ENCODE measurements around the gene MEG3. TPM values are rescaled to one million over a fixed set of nuclear protein-coding genes. Genes with fewer than 3 reads are reported as not detected.

Gene MEG3
- total RNA-seq, 2 donors from 2014 or later: 5.3 to 15.3 TPM

GRCh38 chr14:100898935-100899883, 73.3 kb downstream of the MEG3 start:
- peaks cover 9% of the 10 kb centered on the region for H3K9me3 ChIP-seq (ENCODE audit: control insufficient read depth, low read length)
- H3K27ac ChIP-seq (ENCODE audit: low read depth, low read length): no peak overlapping the region
- Mint-ChIP-seq H3K36me3 (ENCODE audit: low read depth) (peaks cover 2% of the 10 kb centered on the region), H3K4me1 (peaks cover 43% of the 10 kb centered on the region), H3K9me3 (no peaks in the 10 kb centered on the region), H3K4me3 (no peak overlapping the region), H3K27ac (peak overlapping the region; percentile 35), H3K27me3 (ENCODE audit: insufficient read depth) (peaks cover 25% of the 10 kb centered on the region)
- no peak overlapping the region for H3K4me3 ChIP-seq (ENCODE audit: low read length)
- peaks cover 10% of the 10 kb centered on the region for H3K27me3 ChIP-seq (ENCODE audit: control insufficient read depth, insufficient read depth, low read length, poor library complexity, severe bottlenecking)
- H3K36me3 ChIP-seq (ENCODE audit: control insufficient read depth, insufficient read depth, low read length): no peaks in the 10 kb centered on the region
- H3K4me1 ChIP-seq (ENCODE audit: control insufficient read depth, insufficient read depth, low read length): peaks cover 17% of the 10 kb centered on the region
- TF ChIP-seq CTCF (conservative IDR thresholded peaks at IDR 0.05): no peak
- H3K9ac ChIP-seq (ENCODE audit: extremely low read depth, low read length, poor library complexity, severe bottlenecking): no peak overlapping the region
- 85 to 94% methylated on average over 15 to 21 of the region's 21 CpGs for WGBS, 2 experiments (ENCODE audit: insufficient coverage in 1 of 2, insufficient read length in 1 of 2)
- DNase-seq: peak; percentile 49

DNA sequence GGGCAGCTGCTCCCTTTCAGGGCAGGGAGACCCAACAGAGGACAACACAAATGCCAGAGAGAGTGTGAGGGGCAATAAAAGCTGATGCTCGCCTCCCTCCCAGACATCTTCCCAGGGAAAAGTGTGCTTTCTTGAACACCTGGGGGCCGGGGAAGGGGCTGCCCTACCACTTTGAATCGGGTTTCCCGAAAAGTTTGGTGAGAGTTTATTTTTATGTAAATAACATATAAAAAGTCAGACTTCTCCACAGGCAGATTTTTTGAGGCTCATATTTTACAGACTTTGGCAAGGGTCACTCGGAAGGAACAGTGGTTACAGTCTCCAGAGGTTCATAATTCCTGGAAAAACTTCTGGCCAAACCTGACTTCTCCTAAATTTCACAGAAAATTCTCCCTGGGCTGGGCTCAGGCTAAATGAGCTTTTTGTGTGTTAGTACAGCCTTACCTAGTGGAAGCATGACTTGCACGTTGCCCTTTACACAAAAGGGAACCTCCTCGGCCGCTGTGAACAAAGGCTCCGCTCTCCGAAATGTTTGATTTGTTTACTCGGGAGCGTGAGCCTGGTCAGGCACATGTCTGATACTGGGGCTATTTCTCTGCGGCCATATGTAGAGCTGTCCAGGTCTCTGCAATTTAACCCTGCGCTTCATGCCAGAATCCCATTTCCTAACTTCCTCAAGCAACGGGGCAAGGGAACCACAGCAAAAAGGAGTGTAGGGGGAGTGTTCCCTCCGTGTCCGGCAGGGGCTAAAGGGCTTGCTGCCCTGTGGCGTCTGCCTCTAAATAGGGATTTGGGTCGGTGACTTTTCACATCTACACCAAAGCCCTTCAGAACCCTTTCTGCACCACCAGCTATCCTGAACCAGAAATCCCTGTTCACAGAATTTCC, 74.2 kb downstream of the MEG3 start:
- H3K4me1 ChIP-seq (ENCODE audit: control insufficient read depth, insufficient read depth, low read length): peaks cover 18% of the 10 kb centered on the region
- Mint-ChIP-seq H3K9me3 (no peaks in the 10 kb centered on the region), H3K27ac (peak overlapping the region; percentile 86), H3K36me3 (ENCODE audit: low read depth) (peaks cover 2% of the 10 kb centered on the region), H3K27me3 (ENCODE audit: insufficient read depth) (peaks cover 33% of the 10 kb centered on the region), H3K4me3 (peak overlapping the region; percentile 53), H3K4me1 (peaks cover 46% of the 10 kb centered on the region)
- H3K9ac ChIP-seq (ENCODE audit: extremely low read depth, low read length, poor library complexity, severe bottlenecking): no peak overlapping the region
- peak; percentile 65 for TF ChIP-seq CTCF (conservative IDR thresholded peaks at IDR 0.05)
- WGBS, 2 experiments (ENCODE audit: insufficient coverage in 1 of 2, insufficient read length in 1 of 2): 20 to 29% methylated on average over 10 to 17 of the region's 19 CpGs
- no peaks in the 10 kb centered on the region for H3K36me3 ChIP-seq (ENCODE audit: control insufficient read depth, insufficient read depth, low read length)
- peaks cover 10% of the 10 kb centered on the region for H3K27me3 ChIP-seq (ENCODE audit: control insufficient read depth, insufficient read depth, low read length, poor library complexity, severe bottlenecking)
- peaks cover 9% of the 10 kb centered on the region for H3K9me3 ChIP-seq (ENCODE audit: control insufficient read depth, low read length)
- peak; percentile 78 for DNase-seq
- H3K27ac ChIP-seq (ENCODE audit: low read depth, low read length): no peak overlapping the region
- H3K4me3 ChIP-seq (ENCODE audit: low read length): peak overlapping the region; percentile 61

DNA sequence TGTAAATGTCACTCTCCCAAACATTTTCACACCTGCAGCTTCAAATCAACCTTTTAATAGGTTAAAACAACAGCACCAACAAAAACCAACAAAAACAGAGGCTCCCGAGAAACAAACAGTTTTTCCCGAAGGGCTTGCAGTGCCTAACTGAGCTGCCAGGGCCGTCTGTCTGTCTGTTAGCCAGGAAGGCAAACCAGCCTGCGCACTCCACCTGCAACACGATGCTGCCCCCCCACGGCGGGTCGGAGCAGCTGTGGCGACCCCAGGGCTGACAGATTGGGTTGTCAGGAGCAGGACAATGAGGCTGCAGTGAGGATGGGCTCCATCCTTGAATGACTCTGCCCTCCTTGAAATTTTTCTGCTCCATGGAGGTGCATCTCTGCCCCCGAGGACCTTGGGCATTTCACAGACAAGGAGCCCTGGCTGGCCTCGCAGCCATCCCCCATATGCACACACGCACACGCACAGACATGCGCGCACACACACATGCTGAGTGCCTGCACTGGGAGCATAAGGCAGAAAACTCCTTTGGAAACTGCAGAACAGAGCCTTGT, 75.0 kb downstream of the MEG3 start:
- peak; percentile 91 for DNase-seq
- H3K4me3 Mint-ChIP-seq: peak overlapping the region; percentile 53
- H3K4me1 Mint-ChIP-seq: peaks cover 46% of the 10 kb centered on the region
- Histone ChIP-seq H3K36me3 (ENCODE audit: control insufficient read depth, insufficient read depth, low read length) (no peaks in the 10 kb centered on the region), H3K9ac (ENCODE audit: extremely low read depth, low read length, poor library complexity, severe bottlenecking) (no peak overlapping the region), H3K4me3 (ENCODE audit: low read length) (peak overlapping the region; percentile 61), H3K27ac (ENCODE audit: low read depth, low read length) (no peak overlapping the region), H3K4me1 (ENCODE audit: control insufficient read depth, insufficient read depth, low read length) (peaks cover 18% of the 10 kb centered on the region), H3K27me3 (ENCODE audit: control insufficient read depth, insufficient read depth, low read length, poor library complexity, severe bottlenecking) (peaks cover 10% of the 10 kb centered on the region), H3K9me3 (ENCODE audit: control insufficient read depth, low read length) (peaks cover 9% of the 10 kb centered on the region)
- peak overlapping the region; percentile 86 for H3K27ac Mint-ChIP-seq
- H3K36me3 Mint-ChIP-seq (ENCODE audit: low read depth): peaks cover 2% of the 10 kb centered on the region
- WGBS, 2 experiments (ENCODE audit: insufficient coverage in 1 of 2, insufficient read length in 1 of 2): 33 to 70% methylated on average over 7 to 15 of the region's 15 CpGs
- H3K9me3 Mint-ChIP-seq: no peaks in the 10 kb centered on the region
- peak; percentile 66 for TF ChIP-seq CTCF (conservative IDR thresholded peaks at IDR 0.05)
- peaks cover 41% of the 10 kb centered on the region for H3K27me3 Mint-ChIP-seq (ENCODE audit: insufficient read depth)
